ELF-1 (cell line): Measurements from ENCODE around the gene DOK5.

Experiments
- DNase-seq: peaks from one replicate; pipeline ENCODE4 v3.0.0-alpha.2; 2016; ENCODE audit warnings: low read depth, low spot score

DOK5 gene

GRCh38 chr20:54514028-54514607, 38.7 kb downstream of the DOK5 start:
- DNase-seq: no peak

DNA sequence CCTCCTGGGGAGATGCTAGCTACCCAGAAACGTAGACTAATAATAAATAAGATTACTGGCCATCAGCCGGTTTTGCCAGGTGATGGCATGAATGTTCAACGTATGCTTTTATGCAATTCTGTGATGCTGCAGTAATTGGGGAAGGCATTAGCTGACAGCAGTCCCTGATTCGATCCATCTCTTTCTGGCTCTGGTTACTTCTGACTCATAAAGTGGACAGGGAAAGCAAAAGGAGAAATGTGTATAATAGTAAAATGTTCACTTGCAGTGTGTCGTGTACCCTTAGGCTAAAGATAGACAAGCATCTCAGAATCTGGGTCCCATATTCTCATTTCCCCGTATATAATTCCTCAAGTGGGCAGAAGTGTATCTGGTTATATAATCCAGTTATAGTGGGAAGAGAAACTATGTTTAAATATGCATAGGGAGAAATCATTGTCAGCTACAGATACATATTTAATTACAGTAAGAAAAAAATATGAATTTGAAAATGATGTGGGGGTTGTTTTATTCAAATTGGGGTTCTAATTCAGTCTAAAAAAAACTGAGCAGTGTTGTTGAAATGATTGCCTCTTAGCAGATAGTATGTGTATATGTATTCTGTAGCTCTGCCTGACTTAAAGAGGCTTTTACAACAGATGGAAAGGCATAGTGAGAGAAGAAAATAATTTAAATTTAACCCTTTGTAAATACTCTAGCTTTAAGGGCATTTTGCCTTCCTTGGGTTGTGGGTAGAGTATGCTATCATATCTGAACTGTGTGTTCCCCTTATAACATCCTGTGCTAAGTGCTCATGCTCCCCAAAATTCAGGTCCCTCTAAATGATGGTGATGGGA, 40.6 kb downstream of the DOK5 start:
- no peak for DNase-seq

- no peak for DNase-seq
Observed at GRCh38 chr20:54517241-54517975, 42.0 kb downstream of the DOK5 start.

- DNase-seq: no peak
Observed at GRCh38 chr20:54524849-54525248, 49.5 kb downstream of the DOK5 start.

DNA sequence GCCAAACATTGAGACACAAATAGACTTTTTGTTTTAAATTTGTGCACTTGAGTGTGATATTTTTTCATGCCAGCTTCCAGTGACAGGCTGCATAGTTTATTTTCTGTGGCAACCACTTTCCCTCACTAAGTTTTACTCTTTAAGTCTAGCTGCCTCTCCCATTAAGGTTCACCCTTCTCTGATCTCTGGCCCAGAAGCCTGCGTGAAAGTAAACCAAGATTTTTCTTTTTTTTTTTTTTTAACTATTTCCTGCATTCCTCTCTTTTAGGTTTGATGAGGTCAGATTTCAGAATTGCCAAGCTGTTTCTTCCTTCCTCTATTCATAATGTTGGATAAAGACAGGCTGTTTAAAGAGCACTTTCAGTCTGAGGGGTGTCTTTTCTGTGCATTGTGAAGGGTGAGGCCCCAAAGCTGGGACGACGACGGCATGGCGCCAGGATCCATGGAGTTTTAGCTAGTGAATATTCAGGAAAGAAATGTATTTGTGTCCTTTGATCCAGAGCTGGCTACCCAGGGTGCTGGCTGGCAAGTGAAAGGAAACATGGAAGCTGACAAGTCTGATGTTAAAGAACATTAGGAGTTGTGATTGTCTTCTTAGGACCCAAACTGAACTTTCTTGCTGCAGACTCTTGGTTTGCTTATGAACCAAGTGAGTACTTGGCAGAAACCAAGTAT, 50.7 kb downstream of the DOK5 start:
- DNase-seq: no peak

DNA sequence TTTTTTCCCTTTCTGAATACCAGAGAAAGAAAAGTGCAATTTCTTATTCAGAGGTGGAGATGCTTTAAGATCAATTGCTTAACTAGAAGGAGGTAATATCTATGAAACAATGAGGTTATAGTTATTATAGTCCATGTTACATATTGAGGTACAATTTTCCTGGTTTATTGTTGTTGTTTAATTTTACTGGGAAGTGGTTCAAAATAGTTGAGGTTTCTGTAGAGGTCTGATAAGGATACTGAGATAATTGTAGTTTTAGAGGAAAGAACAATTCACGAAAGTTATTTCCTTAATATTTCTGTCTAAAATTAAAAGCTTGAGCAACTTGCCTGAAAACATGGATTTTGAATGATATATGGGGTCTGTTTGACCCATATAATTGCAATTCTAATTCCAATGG, 51.4 kb downstream of the DOK5 start:
- DNase-seq: no peak

- no peak for DNase-seq
Observed at GRCh38 chr20:54532573-54532972, 57.2 kb downstream of the DOK5 start.

DNA sequence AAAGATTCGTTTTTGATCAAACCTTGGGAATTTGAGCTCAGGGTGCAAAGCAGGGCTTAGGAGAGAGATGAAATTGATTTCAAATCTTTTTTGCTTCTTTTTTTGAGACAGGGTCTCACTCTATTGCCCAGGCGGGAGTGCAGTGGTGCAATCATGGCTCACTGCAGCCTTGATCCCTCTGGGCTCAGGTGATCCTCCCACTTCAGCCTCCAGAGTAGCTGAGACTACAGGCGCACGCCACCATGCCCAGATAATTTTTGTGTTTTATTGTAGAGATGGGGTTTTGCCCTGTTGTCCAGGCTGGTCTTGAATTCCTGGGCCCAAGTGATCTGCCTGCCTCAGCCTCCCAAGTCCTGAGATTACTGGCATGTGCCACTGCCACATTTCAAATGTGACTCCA, 58.7 kb downstream of the DOK5 start:
- no peak for DNase-seq

- no peak for DNase-seq
Observed at GRCh38 chr20:54535033-54535432, 59.6 kb downstream of the DOK5 start.

DNA sequence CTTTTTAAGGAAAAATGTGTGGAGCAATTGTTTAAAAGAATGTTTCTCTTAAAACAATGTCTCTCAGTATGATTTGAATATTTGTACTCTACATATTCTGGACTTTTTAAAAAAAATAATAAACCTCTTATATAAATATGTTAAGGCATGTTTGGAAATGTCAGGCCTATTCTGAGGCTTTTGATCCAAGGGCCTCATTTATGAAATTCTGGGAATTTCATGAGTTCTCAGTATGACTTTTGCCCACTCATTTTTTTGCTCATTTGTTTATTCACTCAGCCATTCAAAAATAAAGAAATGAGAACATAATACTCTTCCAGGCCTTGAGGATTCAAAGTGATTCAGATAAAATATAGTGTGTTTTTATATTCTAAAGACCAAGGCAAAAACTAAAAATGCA, 60.4 kb downstream of the DOK5 start:
- no peak for DNase-seq

- no peak for DNase-seq
Observed at GRCh38 chr20:54539521-54540046, 64.2 kb downstream of the DOK5 start.

- no peak for DNase-seq
Observed at GRCh38 chr20:54543369-54543768, 68.0 kb downstream of the DOK5 start.

GRCh38 chr20:54545676-54546358, 70.4 kb downstream of the DOK5 start:
- no peak for DNase-seq

DNA sequence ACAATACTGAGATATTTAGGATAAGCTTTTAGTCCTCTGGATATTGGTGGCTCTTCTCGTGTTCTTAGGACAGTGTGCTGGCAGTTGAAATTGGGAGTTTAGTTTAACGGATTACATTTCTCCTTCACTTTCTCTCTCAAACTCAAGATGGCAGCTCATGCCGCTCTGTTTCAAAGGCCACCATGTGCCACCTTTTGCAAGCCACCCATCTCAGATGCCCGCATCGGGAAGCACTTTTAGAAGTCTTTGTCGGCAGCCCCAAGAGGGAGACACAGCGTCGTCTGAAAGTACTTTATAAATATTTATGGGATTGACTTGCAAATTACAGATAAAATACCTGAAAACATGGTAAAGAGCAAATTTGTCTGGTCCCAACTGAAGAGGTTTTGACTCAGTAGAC, 73.5 kb downstream of the DOK5 start:
- no peak for DNase-seq

DNA sequence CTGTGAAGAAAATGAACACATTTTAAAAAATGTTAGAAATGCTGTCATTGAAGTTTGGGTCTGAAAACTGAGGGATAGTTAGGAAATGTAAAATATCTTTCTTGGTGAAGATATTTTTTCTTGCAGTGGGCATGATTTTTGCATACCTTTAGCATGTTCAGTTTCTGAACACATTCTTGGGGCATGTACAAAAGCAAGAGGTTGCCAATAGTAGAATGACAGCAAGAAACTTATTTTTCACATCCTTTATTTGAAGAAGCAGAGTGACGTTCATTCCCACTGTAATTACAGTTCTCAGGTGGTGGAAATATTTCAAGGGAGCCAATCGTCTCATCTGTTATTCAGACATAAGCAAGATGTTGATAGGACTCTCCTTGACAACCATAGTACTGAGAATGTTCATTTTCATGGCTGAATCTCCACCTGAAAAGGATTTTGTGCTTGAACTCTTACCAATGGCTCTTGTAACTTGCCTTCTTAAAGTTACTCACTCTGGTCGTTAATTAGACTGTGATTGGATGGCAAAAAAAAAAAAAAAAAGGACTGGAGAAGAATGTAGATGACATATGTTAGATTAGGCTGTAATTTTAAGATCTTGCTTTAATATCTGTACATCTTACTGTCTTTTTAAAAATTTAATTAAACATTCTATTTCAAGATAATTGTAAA, 74.4 kb downstream of the DOK5 start:
- DNase-seq: no peak

DNA sequence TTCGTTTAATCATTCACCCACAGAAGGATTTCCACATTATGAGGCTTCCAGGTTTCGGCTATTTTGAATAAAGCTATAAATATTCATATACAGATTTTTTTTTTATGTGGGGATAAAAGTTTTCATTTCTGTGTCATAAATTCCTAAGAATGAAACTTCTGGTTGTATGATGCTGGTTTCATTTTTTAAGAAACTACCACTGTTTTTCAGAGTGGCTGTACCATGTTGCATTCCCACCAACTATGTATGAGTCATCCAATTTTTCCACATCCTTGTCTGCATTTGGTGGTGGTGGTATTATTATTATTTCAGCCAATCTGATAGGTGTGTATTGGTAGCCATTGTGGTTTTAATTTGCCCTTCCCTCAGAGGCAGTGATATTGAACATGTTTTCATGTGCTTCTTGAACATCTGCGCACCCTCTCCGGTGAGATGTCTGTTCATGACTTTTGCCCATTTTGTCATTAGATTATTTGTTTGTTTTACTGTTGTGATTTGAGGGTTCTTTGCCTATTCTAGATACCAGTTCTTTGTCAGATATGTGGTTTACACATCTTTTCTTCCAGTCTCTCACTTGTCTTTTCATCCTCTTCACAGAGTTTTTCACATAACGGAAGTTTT, 75.5 kb downstream of the DOK5 start:
- DNase-seq: no peak

DNA sequence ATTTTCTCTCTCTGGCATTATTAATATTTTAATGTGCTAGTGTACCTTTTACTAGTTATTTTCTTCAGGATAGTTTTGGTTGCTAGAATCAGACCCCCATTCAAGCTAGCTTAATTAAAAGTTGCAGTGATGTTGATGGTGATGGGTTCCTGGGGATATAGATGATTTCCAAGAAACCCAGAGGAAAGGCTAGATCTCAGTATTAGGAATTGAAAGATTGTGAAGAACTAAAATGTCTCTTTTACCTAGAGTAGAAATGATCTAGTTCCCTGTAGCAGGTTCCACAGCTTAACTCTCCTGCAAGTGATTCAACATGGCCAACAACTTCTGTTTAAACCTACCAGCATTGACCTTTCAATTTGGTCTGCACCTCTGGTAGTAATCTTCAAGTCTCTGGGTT, 78.6 kb downstream of the DOK5 start:
- no peak for DNase-seq

DNA sequence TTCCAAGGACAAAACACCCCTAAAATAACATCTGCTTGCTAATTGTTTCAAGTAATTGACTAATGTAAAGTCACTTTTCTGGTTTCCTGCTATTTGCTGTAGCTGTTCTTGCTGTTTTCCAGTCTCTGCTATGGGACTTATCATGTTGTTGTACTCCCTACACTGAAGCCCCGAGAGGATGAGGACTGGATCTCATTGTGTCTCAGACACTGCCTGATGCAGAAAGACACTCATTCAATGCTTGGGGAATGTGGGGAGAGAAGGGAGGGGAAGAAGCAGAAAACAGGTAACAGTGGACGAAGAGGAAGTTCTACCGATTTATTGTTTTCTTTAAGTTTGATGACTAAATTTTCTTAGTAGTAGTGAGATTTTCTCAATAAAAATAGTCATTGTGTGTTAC, 79.8 kb downstream of the DOK5 start:
- DNase-seq: no peak

DNA sequence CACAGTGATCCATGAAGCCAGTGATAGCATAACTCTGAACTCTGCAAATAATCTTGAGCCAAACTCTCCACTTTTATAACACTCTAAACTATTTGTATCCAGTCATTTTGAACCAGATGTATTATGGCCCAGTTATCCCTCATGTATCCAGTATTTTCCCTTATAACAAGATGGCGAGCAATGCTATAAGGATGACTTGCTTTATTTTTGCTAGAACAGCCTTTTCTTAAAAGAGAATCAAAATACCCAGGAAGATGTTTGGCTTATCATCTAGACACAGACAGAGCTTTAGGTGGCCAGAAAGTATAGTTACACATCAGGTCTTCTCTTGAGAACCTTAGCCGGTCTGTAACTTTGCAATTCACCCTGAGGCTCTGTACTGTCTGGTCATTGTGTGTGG, 81.0 kb downstream of the DOK5 start:
- DNase-seq: no peak

GRCh38 chr20:54557806-54558590, 82.6 kb downstream of the DOK5 start:
- no peak for DNase-seq
